AG09319 (cell line): ENCODE data around the gene TBC1D16.
"Not testable (repeated sequence)": the region's sequence is repeated elsewhere in the genome, so short reads cannot be mapped to it uniquely, and the experiment has no call there.

Experiments
- DNase-seq: peaks from one replicate; pipeline ENCODE4 v3.0.0-alpha.2; 2010; ENCODE audit warnings: low read depth; ENCODE audit errors: extremely low read depth
- TF ChIP-seq, protein P1 (sequence below): IDR thresholded peaks from 2 replicates; pipeline ENCODE4 v1.5.1; 2011; ENCODE audit warnings: low read depth, mild to moderate bottlenecking, inconsistent platforms, low read length, moderate library complexity

Gene TBC1D16

GRCh38 chr17:79902146-79902791, 133.4 kb downstream of the TBC1D16 start:
- DNase-seq: no peak
- TF ChIP-seq, protein P1, sequence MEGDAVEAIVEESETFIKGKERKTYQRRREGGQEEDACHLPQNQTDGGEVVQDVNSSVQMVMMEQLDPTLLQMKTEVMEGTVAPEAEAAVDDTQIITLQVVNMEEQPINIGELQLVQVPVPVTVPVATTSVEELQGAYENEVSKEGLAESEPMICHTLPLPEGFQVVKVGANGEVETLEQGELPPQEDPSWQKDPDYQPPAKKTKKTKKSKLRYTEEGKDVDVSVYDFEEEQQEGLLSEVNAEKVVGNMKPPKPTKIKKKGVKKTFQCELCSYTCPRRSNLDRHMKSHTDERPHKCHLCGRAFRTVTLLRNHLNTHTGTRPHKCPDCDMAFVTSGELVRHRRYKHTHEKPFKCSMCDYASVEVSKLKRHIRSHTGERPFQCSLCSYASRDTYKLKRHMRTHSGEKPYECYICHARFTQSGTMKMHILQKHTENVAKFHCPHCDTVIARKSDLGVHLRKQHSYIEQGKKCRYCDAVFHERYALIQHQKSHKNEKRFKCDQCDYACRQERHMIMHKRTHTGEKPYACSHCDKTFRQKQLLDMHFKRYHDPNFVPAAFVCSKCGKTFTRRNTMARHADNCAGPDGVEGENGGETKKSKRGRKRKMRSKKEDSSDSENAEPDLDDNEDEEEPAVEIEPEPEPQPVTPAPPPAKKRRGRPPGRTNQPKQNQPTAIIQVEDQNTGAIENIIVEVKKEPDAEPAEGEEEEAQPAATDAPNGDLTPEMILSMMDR: no peak

DNA sequence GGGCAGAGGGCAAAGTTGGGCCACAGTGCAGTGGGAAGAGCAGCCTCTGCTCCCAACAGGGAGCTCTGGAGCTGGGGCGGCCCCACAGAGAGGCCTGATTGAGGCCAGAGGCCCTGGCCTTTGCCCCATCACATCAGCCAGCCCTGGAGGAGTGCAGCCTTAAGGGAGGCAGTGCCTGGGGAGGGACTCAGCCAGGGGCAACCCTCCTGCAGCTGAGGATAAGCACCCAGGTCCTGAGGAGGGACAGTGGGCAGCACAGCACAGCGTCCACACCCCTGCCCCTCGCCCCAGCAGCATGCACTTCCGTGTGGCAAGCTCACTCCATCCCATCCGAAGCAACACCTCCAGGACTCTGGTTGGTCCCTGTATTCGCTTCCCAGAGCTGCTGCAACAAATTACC, 134.5 kb downstream of the TBC1D16 start:
- TF ChIP-seq, protein P1: no peak
- no peak for DNase-seq

GRCh38 chr17:79899584-79899983, 136.1 kb downstream of the TBC1D16 start:
- no peak for DNase-seq
- TF ChIP-seq, protein P1: no peak

GRCh38 chr17:79897243-79898063, 138.2 kb downstream of the TBC1D16 start:
- TF ChIP-seq, protein P1: no peak

DNA sequence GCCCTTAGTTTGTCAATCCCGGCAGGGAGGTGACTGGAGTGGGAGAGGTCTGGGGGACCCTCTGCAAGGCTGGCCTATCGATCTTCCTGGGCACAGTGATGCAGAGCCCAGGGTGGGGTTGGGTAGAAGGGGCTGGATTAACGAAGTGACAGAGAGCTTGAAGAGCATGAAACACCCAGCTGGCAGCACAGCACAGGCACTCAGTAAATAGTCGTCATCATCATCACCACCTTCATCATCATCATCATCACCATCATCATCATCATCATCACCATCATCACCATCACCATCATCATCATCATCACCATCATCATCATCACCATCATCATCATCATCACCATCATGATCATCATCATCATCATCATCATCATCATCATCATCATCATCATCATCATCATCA, 142.2 kb downstream of the TBC1D16 start:
- DNase-seq: not testable (repeated sequence)

More at GRCh38 chr17:79897243-79898063, 138.2 kb downstream of the TBC1D16 start:
- no peak for DNase-seq

DNA sequence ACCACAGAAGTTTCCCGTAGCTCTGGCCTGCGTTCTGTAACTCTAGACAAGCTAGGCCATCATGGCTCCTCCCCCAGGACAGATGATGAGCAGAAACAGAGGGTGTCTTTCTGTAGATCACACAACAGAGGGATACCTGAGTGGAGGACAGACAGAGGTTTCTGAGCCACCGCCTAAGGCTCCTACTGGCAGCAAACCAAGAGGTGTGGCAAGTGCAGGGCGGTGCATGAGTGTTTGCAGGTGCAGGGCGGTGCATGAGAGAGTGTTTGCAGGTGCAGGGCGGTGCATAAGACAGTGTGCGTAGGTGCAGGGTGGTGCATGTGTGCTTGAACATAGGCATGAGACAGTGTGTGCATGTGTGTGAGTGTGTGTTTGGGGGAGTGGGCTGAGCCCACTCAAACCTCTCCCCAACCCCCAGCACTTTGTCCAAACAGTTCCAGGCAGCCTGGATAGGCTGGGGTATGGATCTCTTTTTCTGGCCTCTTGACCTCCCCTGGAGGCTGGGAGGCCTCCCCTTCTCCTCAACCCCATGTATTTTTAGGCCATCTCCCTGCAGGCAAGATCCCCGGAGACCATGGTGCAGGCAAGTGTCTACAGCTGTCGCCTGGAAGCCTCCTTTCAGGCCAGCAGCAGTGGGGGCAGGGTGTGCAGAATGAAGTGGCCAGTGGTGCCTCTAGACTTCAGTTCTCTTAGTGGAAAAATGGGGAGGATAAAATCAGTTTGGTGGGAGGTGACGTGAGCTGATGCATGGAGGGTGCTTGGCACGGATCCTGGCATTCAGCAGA, 143.0 kb downstream of the TBC1D16 start:
- TF ChIP-seq, protein P1: no peak
- no peak for DNase-seq

DNA sequence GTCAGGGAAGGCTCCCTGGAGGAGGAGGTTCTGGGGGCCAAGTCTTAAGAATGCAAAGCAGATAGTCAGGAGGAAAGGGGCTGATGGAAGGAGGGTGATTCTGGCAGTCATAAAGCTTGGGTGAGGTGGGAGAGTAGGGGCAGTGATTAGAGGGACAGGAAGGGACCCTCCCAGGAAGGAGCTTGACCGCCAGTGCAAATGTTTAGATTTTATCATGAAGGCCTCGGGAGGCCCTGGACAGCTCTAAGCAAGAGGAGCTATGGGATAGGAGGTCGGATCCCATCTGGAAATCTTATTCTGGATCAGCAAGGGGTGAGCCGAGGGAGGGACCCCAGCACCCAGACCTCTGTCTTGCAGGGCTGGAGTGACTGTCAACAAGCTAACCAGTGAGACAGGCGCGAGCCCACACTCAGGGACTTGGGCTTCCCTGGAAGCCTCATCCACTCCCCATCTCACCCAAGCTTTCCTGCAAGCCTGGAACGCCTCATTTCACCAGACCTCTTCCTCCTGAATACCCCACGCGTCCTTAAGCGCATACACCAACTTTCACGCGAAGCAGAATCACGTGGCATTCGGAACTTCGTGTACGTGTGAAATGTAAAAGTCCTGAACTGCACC, 144.4 kb downstream of the TBC1D16 start:
- DNase-seq: no peak
- TF ChIP-seq, protein P1: no peak
